Measurements from ENCODE around the gene NLRP8.

- no peak for TF ChIP-seq TAF1 (IDR thresholded peaks at IDR 0.05; ENCODE audit: borderline replicate concordance, low read depth, low read length)
- no peak for TF ChIP-seq POLR2A (IDR thresholded peaks at IDR 0.05; ENCODE audit: low read depth, low read length)
- no peak for TF ChIP-seq POLR2AphosphoS5 (IDR thresholded peaks at IDR 0.05; ENCODE audit: low read depth, low read length)
These were observed 8.4 kb upstream of the NLRP8 start for GRCh38 chr19:55939206-55939605.

Data from GM12892 (cell line).